ENCODE results near the gene COPE.

COPE gene

GRCh38 chr19:18876865-18877264, 42.3 kb downstream of the COPE start:
- ChIA-PET POLR2A (no interaction called here), CTCF (interaction anchor here (0.7 to 1.8 kb wide), 2 partner anchors 11 to 19 kb away, joined by 3 to 5 read pairs; partner anchors contain the start of gene CERS1)
- no peak for DNase-seq (ENCODE audit: extremely low spot score)
- no peak for TF ChIP-seq NFRKB (IDR thresholded peaks at IDR 0.05)
- no peak for TF ChIP-seq ZNF384 (IDR thresholded peaks at IDR 0.05)
- TF ChIP-seq FOXM1 (IDR thresholded peaks at IDR 0.05; ENCODE audit: borderline replicate concordance) = no peak
- no peak for TF ChIP-seq PKNOX1 (IDR thresholded peaks at IDR 0.05)

GRCh38 chr19:18875726-18876125, 43.5 kb downstream of the COPE start:
- CTCF ChIA-PET = no interaction called here
- POLR2A ChIA-PET = no interaction called here

DNA sequence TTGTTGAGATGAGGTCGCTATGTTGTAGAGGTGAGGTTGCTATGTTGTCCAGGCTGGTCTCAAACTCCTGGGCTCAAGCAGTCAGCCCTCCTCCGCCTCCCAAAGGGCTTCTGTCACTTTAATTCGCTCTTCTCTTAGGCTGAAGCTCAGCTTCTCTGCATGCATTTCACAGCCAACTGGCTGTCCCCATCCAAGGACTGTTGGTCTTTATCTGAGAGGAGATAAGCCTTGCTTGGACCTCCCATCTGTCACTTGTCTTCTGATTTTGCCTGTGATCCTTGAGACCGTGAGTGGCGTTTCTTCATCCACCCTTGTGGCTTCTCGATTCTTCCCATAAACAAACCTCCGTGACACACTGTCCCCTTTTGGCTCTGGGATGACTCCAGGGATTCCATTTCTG, 47.6 kb downstream of the COPE start:
- TF ChIP-seq SUZ12 (IDR thresholded peaks at IDR 0.05) = no peak
- no peak for TF ChIP-seq TARDBP (IDR thresholded peaks at IDR 0.05)
- no peak for TF ChIP-seq L3MBTL2 (conservative IDR thresholded peaks at IDR 0.05)
- TF ChIP-seq ZNF384 (IDR thresholded peaks at IDR 0.05) = no peak
- TF ChIP-seq FOXK2 (IDR thresholded peaks at IDR 0.05) = no peak
- TF ChIP-seq FOXM1 (IDR thresholded peaks at IDR 0.05; ENCODE audit: borderline replicate concordance) = no peak
- TF ChIP-seq CTBP1 (IDR thresholded peaks at IDR 0.05; ENCODE audit: borderline replicate concordance) = no peak
- TF ChIP-seq NFRKB (IDR thresholded peaks at IDR 0.05) = no peak
- no peak for TF ChIP-seq SP1 (IDR thresholded peaks at IDR 0.05)
- no peak for TF ChIP-seq LEF1 (IDR thresholded peaks at IDR 0.05; ENCODE audit: borderline replicate concordance)
- TF ChIP-seq BHLHE40 (IDR thresholded peaks at IDR 0.05; ENCODE audit: borderline replicate concordance) = no peak
- no peak for TF ChIP-seq PKNOX1 (IDR thresholded peaks at IDR 0.05)
- no peak for TF ChIP-seq FOXA1 (IDR thresholded peaks at IDR 0.05)
- TF ChIP-seq ELF4 (IDR thresholded peaks at IDR 0.05) = no peak
- no peak for TF ChIP-seq HDGF (IDR thresholded peaks at IDR 0.05; ENCODE audit: borderline replicate concordance)
- no peak for TF ChIP-seq ARNT (IDR thresholded peaks at IDR 0.05)
- CTCF ChIA-PET = interaction anchor here (0.8 to 1.8 kb wide), 2 partner anchors 15 to 25 kb away, joined by 3 to 8 read pairs; no protein-coding TSS in a partner anchor
- POLR2A ChIA-PET = interaction anchor here (1.5 kb wide), 1 partner anchor 9 kb away, joined by 6 read pairs; no protein-coding TSS in a partner anchor
- no peak for DNase-seq (ENCODE audit: extremely low spot score)

More at GRCh38 chr19:18875726-18876125, 43.5 kb downstream of the COPE start:
- TF ChIP-seq ARNT (IDR thresholded peaks at IDR 0.05) = no peak
- no peak for TF ChIP-seq PKNOX1 (IDR thresholded peaks at IDR 0.05)
- TF ChIP-seq SP1 (IDR thresholded peaks at IDR 0.05) = no peak
- TF ChIP-seq ZNF384 (IDR thresholded peaks at IDR 0.05) = no peak
- TF ChIP-seq BHLHE40 (IDR thresholded peaks at IDR 0.05; ENCODE audit: borderline replicate concordance) = no peak
- no peak for TF ChIP-seq TARDBP (IDR thresholded peaks at IDR 0.05)
- no peak for TF ChIP-seq FOXK2 (IDR thresholded peaks at IDR 0.05)
- no peak for TF ChIP-seq HDGF (IDR thresholded peaks at IDR 0.05; ENCODE audit: borderline replicate concordance)
- DNase-seq (ENCODE audit: extremely low spot score) = no peak

- TF ChIP-seq FOXA1 (IDR thresholded peaks at IDR 0.05) (no peak), ARNT (IDR thresholded peaks at IDR 0.05) (no peak), L3MBTL2 (conservative IDR thresholded peaks at IDR 0.05) (no peak), LEF1 (IDR thresholded peaks at IDR 0.05; ENCODE audit: borderline replicate concordance) (no peak), HDGF (IDR thresholded peaks at IDR 0.05; ENCODE audit: borderline replicate concordance) (no peak), SP1 (IDR thresholded peaks at IDR 0.05) (no peak), ZNF384 (IDR thresholded peaks at IDR 0.05) (no peak), PKNOX1 (IDR thresholded peaks at IDR 0.05) (no peak), CTBP1 (IDR thresholded peaks at IDR 0.05; ENCODE audit: borderline replicate concordance) (no peak), ELF4 (IDR thresholded peaks at IDR 0.05) (no peak)
These were observed 48.5 kb downstream of the COPE start for GRCh38 chr19:18870531-18871172.

DNA sequence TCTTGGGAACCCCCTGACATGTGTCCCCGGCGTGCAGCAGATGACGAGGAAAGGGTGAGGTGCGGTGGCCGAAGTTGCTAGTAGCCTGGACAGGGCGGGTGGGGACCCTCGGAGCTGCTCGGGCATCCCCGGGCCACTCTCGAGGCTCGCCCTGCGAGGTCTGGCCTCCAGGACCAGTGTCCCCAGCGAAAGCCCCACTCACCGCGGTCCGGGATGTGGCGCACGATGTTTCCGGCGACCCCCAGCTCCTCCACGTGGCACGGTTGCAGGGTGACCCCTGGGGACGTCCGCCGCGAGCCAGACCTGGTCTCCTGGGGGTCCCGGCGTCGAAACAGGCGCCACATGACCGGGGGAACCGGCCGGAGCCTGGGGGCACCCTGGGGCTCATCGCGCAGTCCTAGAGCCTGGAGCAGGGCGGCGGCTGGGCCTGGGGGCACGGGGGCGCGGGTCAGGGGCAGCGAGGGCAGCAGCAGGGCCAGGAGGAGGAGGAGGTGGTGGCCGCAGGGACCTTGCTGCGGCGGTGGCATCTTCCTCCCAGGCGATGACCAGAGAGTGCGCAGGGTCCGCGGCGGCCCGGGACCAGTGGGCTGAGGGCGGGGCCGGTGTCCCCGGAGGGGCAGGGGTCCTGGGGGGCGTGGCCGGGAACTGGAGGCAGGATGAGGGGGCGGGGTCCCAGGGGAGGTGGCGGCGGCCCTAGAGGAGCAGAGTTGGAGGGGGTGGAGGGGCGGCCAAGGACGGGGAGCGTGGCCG, 49.2 kb downstream of the COPE start:
- TF ChIP-seq PKNOX1 (IDR thresholded peaks at IDR 0.05) (no peak), LEF1 (IDR thresholded peaks at IDR 0.05; ENCODE audit: borderline replicate concordance) (no peak), ARNT (IDR thresholded peaks at IDR 0.05) (no peak), ZNF384 (IDR thresholded peaks at IDR 0.05) (no peak), CTBP1 (IDR thresholded peaks at IDR 0.05; ENCODE audit: borderline replicate concordance) (no peak), SP1 (IDR thresholded peaks at IDR 0.05) (no peak), NFRKB (IDR thresholded peaks at IDR 0.05) (no peak), BHLHE40 (IDR thresholded peaks at IDR 0.05; ENCODE audit: borderline replicate concordance) (no peak), FOXA1 (IDR thresholded peaks at IDR 0.05) (no peak), L3MBTL2 (conservative IDR thresholded peaks at IDR 0.05) (no peak), ELF4 (IDR thresholded peaks at IDR 0.05) (no peak), SUZ12 (IDR thresholded peaks at IDR 0.05) (no peak), HDGF (IDR thresholded peaks at IDR 0.05; ENCODE audit: borderline replicate concordance) (no peak), TARDBP (IDR thresholded peaks at IDR 0.05) (no peak), FOXM1 (IDR thresholded peaks at IDR 0.05; ENCODE audit: borderline replicate concordance) (no peak)
- CTCF ChIA-PET = no interaction called here
- POLR2A ChIA-PET = no interaction called here
- DNase-seq (ENCODE audit: extremely low spot score) = no peak

More at GRCh38 chr19:18870531-18871172, 48.5 kb downstream of the COPE start:
- DNase-seq (ENCODE audit: extremely low spot score) = no peak
- ChIA-PET CTCF (interaction anchor here (1.8 kb wide), 1 partner anchor 24 kb away, joined by 8 read pairs; no protein-coding TSS in a partner anchor), POLR2A (no interaction called here)
